WERI-Rb-1 (cell line): ENCODE measurements around the gene KCNMA1.
A peak's percentile ranks its signal among the peaks of the same experiment; 100 is the strongest.

Experiments used
- DNase-seq: peaks from one replicate; pipeline ENCODE4 v3.0.0-alpha.2; 2020
- H3K27ac ChIP-seq: fragments of 250-450 bp; sonication (Bioruptor Pico); 2 replicates; pipeline ENCODE4 v1.5.1; 2020; ENCODE audit warnings: mild to moderate bottlenecking, moderate library complexity
- H3K27me3 ChIP-seq: fragments of 250-450 bp; sonication (Bioruptor Pico); 2 replicates; pipeline ENCODE4 v1.5.1; 2021; ENCODE audit warnings: mild to moderate bottlenecking, low read depth, moderate library complexity; ENCODE audit not compliant: insufficient read depth, severe bottlenecking
- H3K36me3 ChIP-seq: fragments of 250-450 bp; sonication (Bioruptor Pico); 2 replicates; pipeline ENCODE4 v1.5.1; 2020; ENCODE audit warnings: mild to moderate bottlenecking, moderate library complexity
- H3K4me3 ChIP-seq: 2 replicates; pipeline ENCODE4 v1.5.1; 2011; ENCODE audit warnings: low read depth, mild to moderate bottlenecking, control low read depth, low read length
- H3K9me3 ChIP-seq: fragments of 250-450 bp; sonication (Bioruptor Pico); 2 replicates; pipeline ENCODE4 v1.5.1; 2021; ENCODE audit warnings: mild to moderate bottlenecking, moderate library complexity; ENCODE audit not compliant: severe bottlenecking
- TF ChIP-seq, protein P1 (sequence below): IDR thresholded peaks from 2 replicates; pipeline ENCODE4 v1.5.1; 2011; ENCODE audit warnings: low read depth, mild to moderate bottlenecking, control low read depth, inconsistent platforms, low read length

Gene KCNMA1

DNA sequence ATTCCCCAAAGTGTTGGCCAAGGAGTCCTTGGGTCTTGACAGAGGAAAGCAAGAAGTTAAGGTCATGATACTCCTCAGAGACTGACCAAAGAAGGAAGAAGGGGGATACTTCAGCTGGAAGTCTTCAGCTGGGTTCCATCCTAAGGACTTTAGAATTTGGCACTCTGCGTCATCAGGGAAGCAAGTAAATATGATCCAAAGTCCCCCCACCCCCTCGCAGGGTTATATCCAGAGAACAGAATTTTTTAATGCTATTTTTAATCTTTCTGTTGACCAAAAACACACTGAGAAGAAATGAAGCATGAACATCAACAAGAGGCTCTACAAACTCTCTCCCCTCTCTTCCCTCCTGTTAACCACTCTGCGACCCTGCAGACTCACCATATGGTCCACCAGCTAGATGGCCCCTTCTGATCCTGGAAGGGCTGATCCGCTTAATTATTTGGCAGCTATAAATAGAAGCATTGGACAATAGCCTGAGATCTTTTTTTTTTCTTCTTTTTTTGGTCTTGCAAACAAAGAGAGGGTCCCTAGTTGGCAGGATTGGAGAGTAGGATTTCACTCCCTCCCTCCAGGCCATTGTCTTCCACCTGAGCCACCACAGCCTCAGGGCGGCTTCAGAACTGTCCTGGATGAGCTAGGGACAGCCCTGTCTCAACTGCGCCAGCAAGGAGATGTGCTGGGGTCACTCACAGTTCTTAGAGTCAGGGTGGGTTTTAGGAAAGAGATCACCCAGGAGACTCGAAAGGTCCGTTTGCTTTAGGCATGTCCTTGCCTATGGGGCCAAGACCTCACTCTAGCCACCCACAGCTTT is 196.0 kb downstream of the KCNMA1 start:
- Histone ChIP-seq H3K4me3 (peak overlapping the region; percentile 19; the same call in 1 of the 2 replicates), H3K36me3 (no peaks in the 10 kb centered on the region), H3K9me3 (no peaks in the 10 kb centered on the region), H3K27me3 (no peaks in the 10 kb centered on the region), H3K27ac (peak overlapping the region; percentile 87)
- TF ChIP-seq, protein P1, sequence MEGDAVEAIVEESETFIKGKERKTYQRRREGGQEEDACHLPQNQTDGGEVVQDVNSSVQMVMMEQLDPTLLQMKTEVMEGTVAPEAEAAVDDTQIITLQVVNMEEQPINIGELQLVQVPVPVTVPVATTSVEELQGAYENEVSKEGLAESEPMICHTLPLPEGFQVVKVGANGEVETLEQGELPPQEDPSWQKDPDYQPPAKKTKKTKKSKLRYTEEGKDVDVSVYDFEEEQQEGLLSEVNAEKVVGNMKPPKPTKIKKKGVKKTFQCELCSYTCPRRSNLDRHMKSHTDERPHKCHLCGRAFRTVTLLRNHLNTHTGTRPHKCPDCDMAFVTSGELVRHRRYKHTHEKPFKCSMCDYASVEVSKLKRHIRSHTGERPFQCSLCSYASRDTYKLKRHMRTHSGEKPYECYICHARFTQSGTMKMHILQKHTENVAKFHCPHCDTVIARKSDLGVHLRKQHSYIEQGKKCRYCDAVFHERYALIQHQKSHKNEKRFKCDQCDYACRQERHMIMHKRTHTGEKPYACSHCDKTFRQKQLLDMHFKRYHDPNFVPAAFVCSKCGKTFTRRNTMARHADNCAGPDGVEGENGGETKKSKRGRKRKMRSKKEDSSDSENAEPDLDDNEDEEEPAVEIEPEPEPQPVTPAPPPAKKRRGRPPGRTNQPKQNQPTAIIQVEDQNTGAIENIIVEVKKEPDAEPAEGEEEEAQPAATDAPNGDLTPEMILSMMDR = no peak
- DNase-seq = peak; percentile 88

DNA sequence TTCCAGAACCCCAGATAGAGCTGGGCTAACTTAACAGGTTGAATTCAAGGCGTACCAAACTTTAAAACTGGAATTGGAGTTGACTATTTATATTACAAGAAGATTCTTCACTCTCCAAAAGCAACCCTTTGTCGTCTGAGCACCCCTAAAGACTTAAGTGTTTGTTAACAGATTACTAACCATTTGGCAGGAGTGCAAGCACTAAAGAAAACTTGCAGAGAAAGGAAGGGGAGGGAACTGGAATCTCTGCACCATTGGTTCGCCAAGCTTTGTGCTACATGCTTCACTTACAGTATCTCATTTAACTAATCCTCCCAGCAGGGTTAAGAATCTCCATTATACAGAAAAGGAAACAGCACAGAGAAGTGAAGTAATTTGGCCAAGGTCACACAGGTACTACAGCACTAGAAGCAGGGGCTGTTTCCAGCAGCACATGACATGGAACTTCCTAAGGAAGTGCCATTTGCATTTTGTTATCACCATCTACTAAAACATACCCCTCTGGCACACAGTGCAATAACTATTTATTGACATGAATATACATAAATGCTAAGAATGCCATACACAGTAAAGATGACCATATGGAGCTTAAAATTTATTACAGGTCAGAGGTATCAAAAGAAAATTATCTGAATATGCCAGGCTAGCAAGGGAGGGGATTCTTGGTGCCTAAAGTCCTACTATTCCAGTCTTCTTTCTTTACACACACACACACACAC is 201.2 kb downstream of the KCNMA1 start:
- H3K27me3 ChIP-seq = no peaks in the 10 kb centered on the region
- DNase-seq = no peak
- TF ChIP-seq, protein P1 = no peak
- H3K27ac ChIP-seq = no peak overlapping the region
- no peaks in the 10 kb centered on the region for H3K9me3 ChIP-seq
- no peaks in the 10 kb centered on the region for H3K36me3 ChIP-seq
- no peak overlapping the region for H3K4me3 ChIP-seq

DNA sequence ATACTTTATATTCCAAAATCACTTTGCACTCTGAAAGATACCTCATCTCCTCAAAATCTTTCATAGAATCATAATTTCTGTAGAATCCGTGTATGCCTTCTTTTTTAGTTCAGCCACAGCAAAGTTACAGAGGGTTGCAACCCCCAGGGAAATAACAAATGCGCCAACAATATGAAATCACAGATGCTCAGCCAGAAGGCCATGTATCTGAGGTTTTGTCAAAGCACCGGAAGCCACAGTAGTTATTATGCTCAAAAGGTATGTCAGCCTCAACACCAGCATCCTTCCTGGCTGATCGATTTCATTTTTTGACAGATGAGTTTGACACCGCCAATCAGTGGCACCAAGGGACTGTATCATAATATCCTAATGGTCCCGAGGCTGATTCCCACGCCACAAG is 204.1 kb downstream of the KCNMA1 start:
- DNase-seq = no peak
- no peak overlapping the region for H3K27ac ChIP-seq
- no peaks in the 10 kb centered on the region for H3K27me3 ChIP-seq
- H3K4me3 ChIP-seq = no peak overlapping the region
- no peaks in the 10 kb centered on the region for H3K36me3 ChIP-seq
- no peaks in the 10 kb centered on the region for H3K9me3 ChIP-seq
- TF ChIP-seq, protein P1 = no peak

DNA sequence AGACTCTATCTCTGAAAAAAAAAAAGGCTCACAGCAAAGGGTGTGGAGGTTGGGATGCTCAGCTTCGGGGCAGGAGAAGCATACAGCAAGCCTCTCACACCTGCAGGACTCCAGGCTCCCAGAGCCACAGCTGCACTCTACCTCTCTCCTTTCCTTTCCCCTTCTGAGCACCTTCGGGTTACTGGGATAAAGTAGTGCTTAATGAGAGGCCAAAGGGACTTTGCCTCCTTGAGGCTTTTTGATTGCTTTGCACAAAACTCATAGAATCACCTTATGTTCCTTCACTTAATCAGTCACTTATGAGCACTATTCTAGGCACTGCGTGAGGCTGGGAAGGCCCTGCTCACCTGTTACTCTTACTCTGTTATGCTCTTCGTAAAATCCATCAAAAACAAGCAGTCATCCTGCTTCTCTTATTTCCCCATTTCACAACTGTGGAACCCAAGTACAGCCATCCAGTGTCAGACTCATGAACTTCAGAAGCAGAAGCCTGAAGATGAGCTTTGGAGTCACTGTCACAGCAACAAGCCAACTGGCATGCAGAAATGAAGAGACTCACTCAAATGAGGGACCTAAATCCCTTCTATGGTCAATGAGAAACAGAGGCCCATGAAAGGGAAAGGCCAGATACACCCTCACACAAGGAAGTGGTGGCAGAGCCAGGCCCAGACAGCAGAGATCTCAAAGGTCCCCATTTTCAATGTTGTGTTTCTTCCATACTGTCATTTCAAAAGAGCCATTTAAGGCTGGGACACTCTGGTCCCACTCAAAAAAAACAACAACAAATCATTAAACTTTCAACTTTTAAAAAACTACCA is 205.4 kb downstream of the KCNMA1 start:
- Histone ChIP-seq H3K27ac (no peak overlapping the region), H3K9me3 (no peaks in the 10 kb centered on the region), H3K27me3 (no peaks in the 10 kb centered on the region), H3K36me3 (no peaks in the 10 kb centered on the region), H3K4me3 (no peak overlapping the region)
- no peak for DNase-seq
- TF ChIP-seq, protein P1 = no peak

DNA sequence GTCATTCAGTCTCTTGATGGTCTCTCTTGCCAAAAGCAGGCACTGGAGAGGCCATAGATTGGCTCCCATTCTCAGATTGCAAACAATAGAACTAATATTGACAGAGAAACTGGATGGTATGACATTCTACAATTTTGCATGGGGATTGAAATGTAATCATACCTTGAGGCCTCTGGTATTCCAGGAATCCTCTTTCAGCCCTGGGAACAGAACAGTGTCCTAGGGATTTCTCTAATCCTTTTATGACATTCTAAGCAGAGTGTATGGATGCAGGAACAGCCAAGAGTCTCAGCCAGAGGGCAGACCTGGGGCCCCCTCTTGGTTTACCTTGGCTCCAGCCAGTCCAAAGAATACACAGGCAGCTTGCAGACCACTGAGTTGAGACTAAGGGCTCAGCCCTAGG is 206.4 kb downstream of the KCNMA1 start:
- H3K27me3 ChIP-seq = no peaks in the 10 kb centered on the region
- H3K9me3 ChIP-seq = no peaks in the 10 kb centered on the region
- H3K36me3 ChIP-seq = no peaks in the 10 kb centered on the region
- H3K4me3 ChIP-seq = no peak overlapping the region
- H3K27ac ChIP-seq = no peak overlapping the region
- TF ChIP-seq, protein P1 = peak; percentile 46; the same call in 1 of the 2 replicates
- peak; percentile 75 for DNase-seq
